ENCODE results near the gene KCNIP1.

The KCNIP1 gene

GRCh38 chr5:170481849-170482248 is 22.0 kb upstream of the KCNIP1 start:
- DNase-seq = no peak
- in situ Hi-C loops (cut with MboI; ENCODE audit: low pct_unique_long_range_greater_than_20kb, low sequenced_read_pairs) = no loop called here

- in situ Hi-C loops (cut with MboI; ENCODE audit: low pct_unique_long_range_greater_than_20kb, low sequenced_read_pairs) = no loop called here
- no peak for DNase-seq
Observed at GRCh38 chr5:170482511-170482910, 21.3 kb upstream of the KCNIP1 start.

GRCh38 chr5:170483701-170484458 is 19.9 kb upstream of the KCNIP1 start:
- DNase-seq = no peak
- in situ Hi-C loops (cut with MboI; ENCODE audit: low pct_unique_long_range_greater_than_20kb, low sequenced_read_pairs) = no loop called here

DNA sequence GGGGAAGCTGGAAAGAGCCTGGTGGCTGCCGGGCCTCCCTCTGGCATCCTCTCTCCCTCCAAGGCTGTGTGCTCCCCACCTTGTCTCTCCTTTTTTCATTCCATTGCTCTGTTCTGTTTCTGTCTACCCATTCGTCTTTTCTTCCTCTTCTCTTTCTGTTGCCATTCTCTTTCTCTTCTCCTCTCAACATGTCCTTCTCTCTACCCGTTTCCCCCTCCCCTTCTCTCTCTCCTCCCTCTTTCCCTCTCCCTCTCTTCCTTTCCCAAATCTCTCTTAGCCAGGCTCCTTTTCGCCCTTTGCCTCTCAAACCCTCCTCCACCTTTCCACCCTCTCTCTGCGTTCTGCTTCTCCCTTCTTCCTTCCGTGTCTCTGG is 19.4 kb upstream of the KCNIP1 start:
- in situ Hi-C loops (cut with MboI; ENCODE audit: low pct_unique_long_range_greater_than_20kb, low sequenced_read_pairs) = no loop called here
- no peak for DNase-seq

DNA sequence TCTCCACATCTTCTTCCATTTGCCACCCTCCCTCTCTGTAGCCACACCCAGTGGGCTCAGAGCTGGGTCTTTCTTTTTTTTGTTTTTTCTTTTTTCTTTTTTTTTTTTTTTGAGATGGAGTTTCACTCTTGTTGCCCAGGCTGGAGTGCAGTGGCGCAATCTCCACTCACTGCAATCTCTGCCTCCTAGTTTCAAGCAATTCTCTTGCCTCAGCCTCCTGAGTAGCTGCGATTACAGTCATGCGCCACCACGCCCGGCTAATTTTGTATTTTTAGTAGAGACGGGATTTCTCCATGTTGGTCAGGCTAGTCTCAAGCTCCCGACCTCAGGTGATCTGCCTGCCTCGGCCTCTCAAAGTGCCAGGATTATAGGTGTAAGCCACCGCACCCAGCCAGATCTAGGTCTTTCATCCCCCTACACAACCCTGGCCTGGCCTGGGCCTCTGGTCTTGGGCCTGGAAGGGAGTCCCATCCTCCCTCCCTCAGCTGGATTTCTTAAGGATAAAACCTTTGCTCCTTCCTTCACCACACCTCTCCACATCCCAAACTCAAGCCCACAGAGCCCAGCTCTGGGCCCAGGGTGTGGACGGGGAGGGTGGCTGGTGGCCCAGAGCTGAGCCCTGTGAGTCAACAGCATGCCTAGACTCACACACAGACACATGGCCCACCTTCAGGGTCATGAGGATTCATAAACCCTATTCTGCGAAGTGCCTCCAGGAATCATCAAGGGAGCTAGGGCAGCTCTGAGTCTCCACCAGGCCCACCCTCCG is 18.8 kb upstream of the KCNIP1 start:
- DNase-seq = no peak
- in situ Hi-C loops (cut with MboI; ENCODE audit: low pct_unique_long_range_greater_than_20kb, low sequenced_read_pairs) = no loop called here

DNA sequence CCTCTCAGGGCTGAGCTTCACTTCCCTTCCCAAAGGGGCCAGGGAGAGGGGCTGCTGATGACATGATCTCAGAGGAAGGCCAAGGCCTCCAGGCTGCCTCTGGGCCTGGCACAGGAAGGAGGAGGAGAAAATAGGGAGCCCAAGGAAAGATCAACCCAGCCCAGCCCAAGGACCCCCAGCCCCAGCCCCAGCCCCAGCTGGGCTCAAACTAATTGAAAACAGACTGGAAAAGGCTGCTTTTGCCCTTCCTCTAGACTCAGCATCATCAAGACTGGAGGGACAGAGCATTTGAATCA is 18.3 kb upstream of the KCNIP1 start:
- DNase-seq = no peak
- in situ Hi-C loops (cut with MboI; ENCODE audit: low pct_unique_long_range_greater_than_20kb, low sequenced_read_pairs) = no loop called here

DNA sequence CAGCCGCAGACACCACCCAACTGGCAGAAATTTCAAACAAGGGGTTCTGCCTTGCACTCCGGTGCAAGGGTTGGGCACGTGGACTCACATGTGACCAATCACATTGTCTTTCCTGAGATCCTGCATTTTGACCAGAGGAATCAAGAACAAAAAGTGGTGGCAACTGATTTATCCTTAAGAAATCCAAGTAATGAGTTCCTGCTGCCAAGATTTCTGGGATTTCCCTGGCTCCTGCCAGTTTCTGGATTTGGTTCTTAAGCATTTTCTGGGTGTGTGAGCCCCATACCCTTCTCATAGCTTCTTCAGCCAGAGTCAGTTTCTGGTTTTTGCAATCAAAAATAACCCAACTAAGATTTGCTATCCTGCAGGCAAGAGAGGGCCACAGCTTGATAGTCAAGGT is 17.4 kb upstream of the KCNIP1 start:
- in situ Hi-C loops (cut with MboI; ENCODE audit: low pct_unique_long_range_greater_than_20kb, low sequenced_read_pairs) = no loop called here
- DNase-seq = no peak

DNA sequence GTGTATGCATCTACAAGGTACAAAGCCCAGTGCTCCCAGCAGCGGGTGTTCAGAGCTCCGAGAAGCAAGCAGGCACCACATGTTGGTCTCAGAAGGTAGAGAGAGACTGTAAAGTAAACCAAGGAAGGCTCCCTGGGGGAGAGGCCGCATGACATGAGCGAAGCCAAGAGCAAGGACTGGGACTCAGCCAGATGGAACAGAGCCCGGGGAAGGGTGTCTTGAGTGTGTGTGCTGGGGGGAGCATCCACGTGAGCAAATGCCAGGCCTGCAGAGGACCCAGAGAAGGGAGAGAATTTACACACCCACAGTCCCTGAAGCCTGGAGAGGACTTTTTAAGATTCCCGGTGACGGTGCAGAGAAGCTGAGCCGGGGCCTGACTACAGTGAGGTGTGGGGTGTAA is 15.2 kb upstream of the KCNIP1 start:
- DNase-seq = no peak
- in situ Hi-C loops (cut with MboI; ENCODE audit: low pct_unique_long_range_greater_than_20kb, low sequenced_read_pairs) = no loop called here

GRCh38 chr5:170489199-170489598 is 14.6 kb upstream of the KCNIP1 start:
- in situ Hi-C loops (cut with MboI; ENCODE audit: low pct_unique_long_range_greater_than_20kb, low sequenced_read_pairs) = no loop called here
- no peak for DNase-seq

GRCh38 chr5:170490381-170490780 is 13.4 kb upstream of the KCNIP1 start:
- no peak for DNase-seq
- in situ Hi-C loops (cut with MboI; ENCODE audit: low pct_unique_long_range_greater_than_20kb, low sequenced_read_pairs) = no loop called here

DNA sequence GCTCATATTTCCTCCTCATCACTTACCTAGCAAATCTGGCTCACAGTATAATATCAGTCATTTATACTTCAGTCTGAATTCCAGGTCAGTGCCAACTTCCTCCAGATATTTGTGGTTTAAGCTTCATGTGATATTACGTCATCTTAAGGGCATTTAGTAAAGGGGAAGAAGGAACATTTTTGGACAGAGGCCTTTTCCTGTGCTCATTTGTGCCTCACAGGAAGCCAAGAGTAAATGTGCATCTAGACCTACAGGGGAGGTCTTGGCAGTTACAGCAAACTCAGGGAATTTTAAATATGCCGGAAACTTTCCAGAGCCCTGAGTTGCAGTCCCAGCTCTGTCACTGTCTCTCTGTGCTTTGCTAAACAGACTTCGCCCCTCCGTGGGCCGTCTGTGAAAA is 12.3 kb upstream of the KCNIP1 start:
- peak; percentile 68 for DNase-seq
- in situ Hi-C loops (cut with MboI; ENCODE audit: low pct_unique_long_range_greater_than_20kb, low sequenced_read_pairs) = no loop called here

DNA sequence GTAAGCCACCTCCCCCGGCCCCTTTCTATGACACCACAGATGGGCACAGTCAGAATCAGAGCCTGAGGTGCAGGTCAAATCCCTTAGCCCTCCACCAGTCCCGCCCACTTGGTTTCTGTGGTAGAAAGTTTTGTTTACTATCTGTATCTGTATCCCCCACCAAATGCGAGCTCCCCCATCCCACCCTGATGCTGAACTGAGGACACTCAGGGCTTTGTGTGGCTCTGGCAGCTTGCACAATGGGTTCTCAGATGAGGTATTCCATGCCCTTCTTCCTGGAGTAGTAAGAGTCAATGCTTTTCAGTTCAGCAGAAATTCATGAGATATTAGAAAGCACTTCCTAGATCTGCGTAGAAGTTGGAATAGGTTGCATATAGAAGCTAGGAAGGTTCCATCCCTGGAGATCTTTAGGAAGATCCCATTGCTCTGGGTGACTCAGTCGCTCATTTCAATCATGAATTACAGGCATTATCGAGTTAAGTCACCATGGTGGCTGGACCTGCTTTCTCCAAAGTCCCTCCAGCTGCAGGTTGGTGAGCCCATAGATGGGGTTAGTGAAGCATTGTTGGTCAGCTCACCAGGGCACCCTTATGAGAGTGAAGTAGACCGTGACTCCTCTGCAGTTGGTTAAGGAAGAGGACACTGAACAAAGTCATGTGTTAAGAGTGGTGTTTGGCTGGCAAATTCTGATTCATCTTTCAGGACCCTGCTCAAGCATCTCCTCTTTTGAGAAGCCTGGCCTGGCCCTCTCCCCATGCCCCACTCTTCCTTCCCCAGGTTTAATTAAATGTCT is 10.6 kb upstream of the KCNIP1 start:
- DNase-seq = no peak
- in situ Hi-C loops (cut with MboI; ENCODE audit: low pct_unique_long_range_greater_than_20kb, low sequenced_read_pairs) = no loop called here

DNA sequence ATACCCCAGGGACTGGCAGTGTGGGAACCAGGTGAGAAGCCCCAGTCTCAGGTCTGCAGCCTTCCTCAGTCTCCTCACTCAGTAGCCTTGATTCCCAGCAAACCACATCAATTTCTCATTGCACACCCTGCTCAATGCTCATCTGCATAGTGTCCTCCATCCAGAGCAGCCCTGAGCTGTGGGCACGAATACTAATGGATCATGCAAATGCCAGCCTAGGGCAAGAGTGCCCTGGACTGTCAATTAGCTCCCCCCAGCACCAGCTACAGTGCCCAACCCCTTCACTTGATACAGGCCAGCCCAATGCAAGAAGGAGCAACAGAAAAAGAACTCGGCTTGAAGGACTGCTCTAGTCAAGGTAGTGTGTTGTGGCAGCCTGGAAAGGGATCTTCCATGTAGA is 9.8 kb upstream of the KCNIP1 start:
- in situ Hi-C loops (cut with MboI; ENCODE audit: low pct_unique_long_range_greater_than_20kb, low sequenced_read_pairs) = no loop called here

GRCh38 chr5:170495825-170496661 is 7.8 kb upstream of the KCNIP1 start:
- DNase-seq = no peak
- in situ Hi-C loops (cut with MboI; ENCODE audit: low pct_unique_long_range_greater_than_20kb, low sequenced_read_pairs) = no loop called here

More for the DNA sequence above, 9.8 kb upstream of the KCNIP1 start:
- no peak for DNase-seq

DNA sequence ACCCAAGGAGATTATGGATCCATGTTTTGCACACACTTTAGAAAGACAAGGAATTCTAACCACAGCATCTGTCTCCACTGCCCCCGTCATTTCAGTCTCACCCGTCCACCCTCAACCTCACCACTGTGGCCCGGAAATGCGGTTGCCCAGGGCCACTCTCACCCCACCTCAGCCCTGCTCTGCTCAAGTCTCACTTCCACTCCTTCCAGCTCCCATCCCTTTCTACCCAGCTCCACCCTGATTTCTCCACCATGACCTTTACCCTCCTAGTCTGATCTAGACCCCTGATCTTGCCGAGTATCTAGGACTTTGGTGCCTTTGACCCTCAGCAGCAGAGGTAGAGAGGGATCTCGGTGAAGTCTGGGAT is 7.2 kb upstream of the KCNIP1 start:
- in situ Hi-C loops (cut with MboI; ENCODE audit: low pct_unique_long_range_greater_than_20kb, low sequenced_read_pairs) = no loop called here
- no peak for DNase-seq

DNA sequence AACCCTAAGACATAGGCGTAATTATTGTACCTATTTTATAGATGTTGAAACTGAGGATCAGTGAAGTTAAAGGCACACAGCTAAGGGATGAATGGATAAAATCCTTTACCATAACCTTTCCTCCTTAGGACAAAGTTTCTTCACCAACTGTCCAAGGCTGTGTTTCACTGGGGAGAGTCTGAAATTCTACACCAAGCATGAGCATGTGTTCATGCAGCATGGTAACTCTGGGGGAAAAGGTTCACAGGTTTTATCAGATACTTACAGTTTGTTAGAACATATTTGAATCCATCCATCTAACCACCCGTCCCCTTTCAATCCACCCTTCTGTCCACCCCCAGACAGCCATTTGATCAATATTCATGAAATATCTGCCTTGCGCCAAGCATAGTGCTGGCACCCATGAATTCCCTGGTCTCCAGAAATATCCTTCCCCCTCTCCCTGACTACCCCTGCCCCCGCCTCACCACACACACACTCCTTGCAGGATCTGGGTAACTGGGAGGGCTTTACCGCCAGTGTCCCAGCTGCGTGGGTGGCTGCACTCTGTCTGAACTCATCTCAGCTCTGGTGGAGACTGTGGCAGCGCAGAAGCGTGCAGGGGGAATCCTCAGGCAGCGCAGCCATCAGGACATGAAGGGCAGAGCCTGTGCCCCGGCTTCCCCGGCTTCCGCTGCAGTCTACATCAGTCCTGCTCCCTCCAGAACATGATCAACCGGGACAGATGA is 6.3 kb upstream of the KCNIP1 start:
- DNase-seq = no peak
- in situ Hi-C loops (cut with MboI; ENCODE audit: low pct_unique_long_range_greater_than_20kb, low sequenced_read_pairs) = no loop called here

DNA sequence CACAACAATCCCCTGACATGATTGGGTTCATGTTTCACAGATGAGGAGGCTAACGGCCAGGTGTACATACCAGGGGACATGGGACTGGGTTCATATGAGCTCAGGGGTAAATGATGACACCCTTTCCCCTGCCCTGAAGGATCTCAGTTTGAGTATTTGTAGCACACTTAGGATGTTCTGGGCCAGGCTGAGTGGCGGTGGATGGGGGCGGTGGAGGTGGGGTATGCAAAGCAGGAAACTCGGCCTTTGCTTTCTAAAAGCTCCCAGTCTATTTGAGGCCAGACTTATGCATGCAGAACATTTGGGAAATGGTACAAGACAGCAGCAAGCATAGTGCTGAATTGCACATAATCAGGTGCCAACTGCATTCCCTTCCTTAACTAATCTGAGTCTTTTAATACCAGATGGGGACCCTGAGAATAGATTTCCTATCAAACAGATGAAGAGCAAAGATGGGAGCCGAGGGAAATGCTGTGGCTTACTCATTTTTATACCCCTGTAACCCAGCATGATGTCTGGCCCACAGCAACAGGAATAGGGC is 4.9 kb upstream of the KCNIP1 start:
- in situ Hi-C loops (cut with MboI; ENCODE audit: low pct_unique_long_range_greater_than_20kb, low sequenced_read_pairs) = no loop called here

DNA sequence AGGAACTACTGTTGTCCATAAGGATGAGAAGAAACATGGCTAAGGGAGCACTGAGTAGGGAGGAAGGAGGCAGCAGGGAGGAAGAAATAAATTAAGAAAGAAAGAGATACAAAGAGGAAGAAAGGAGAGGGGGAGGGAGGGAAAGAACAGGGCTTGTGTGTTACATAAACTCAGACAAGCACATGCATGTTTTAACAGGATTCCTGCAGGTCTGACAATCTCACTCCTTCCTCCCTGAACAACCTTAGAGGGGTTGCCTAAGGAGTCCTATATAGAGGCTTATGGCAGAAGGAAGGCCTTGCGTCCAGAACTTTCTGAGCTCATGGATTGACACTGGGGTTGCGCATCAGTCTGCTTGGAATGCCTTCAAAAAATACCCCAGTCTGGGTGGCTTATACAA is 4.2 kb upstream of the KCNIP1 start:
- in situ Hi-C loops (cut with MboI; ENCODE audit: low pct_unique_long_range_greater_than_20kb, low sequenced_read_pairs) = no loop called here

More for the DNA sequence above, 4.9 kb upstream of the KCNIP1 start:
- DNase-seq = no peak

DNA sequence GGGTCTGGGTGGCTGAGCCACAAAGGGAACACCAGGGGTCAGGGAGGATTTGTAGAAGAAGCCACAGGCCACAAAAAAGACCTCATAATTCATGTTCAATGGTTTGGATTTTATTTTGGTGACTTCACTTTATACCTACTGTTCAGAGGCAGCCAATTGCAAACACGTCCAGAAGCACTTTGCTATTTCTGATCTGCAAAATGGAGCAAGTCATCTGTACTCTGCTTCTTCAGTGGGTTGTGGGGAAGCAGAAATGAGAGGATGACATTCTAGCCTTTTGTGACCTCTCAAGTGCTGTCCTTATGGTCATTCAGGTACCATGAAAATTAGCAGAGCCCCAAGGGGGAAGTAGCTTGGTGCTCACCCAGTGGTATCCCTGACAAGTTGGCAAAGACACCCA is 2.5 kb upstream of the KCNIP1 start:
- in situ Hi-C loops (cut with MboI; ENCODE audit: low pct_unique_long_range_greater_than_20kb, low sequenced_read_pairs) = no loop called here
- no peak for DNase-seq

More for the DNA sequence above, 4.2 kb upstream of the KCNIP1 start:
- no peak for DNase-seq
